Measurements from ENCODE around the gene PRRC2C. TPM values are rescaled to one million over a fixed set of nuclear protein-coding genes. Genes with fewer than 3 reads are reported as not detected.

PRRC2C gene
- total and polyA plus RNA-seq, 2 experiments from 2014 or later: 186 to 368 TPM

DNA sequence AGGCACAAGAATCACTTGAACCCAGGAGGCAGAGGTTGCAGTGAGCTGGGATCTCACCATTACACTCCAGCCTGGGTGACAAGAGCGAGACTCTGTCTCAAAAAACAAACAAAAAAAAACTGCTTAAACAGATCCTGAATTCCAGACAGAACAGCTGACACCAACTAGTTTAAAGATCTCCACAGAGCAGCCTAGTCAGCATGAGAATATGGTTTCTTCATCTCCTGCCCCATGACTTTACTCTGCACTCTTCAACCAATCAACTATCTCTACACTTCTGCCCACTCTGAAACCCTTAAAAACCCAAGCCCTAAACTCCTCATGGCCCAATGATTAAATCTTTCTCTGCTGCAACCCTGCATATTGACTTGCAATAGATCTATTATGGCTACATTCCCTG, 7.5 kb upstream of the PRRC2C start:
- no peaks in the 10 kb centered on the region for H3K27me3 ChIP-seq (ENCODE audit: insufficient read depth)
- Mint-ChIP-seq H3K4me1 (peaks cover 4% of the 10 kb centered on the region), H3K4me3 (no peak overlapping the region), H3K36me3 (ENCODE audit: low read depth) (no peaks in the 10 kb centered on the region), H3K9me3 (no peaks in the 10 kb centered on the region), H3K27ac (peak overlapping the region; percentile 22; the same call in 1 of the 2 replicates), H3K27me3 (ENCODE audit: insufficient read depth, low read depth, poor library complexity) (no peaks in the 10 kb centered on the region)
- no peaks in the 10 kb centered on the region for H4K20me1 ChIP-seq (replicated peaks; ENCODE audit: insufficient read depth)
- H3K4me1 ChIP-seq (ENCODE audit: insufficient read depth): no peaks in the 10 kb centered on the region
- TF ChIP-seq ZNF114 (CRISPR knock-in tag; IDR thresholded peaks at IDR 0.05) (no peak), EZH2phosphoT487 (IDR thresholded peaks at IDR 0.05; ENCODE audit: unreplicated experiment) (no peak), POLR2AphosphoS5 (IDR thresholded peaks at IDR 0.05; ENCODE audit: low read depth) (no peak), STAT1 (IDR thresholded peaks at IDR 0.05; ENCODE audit: unreplicated experiment) (no peak)
- TF ChIP-seq, protein P1, sequence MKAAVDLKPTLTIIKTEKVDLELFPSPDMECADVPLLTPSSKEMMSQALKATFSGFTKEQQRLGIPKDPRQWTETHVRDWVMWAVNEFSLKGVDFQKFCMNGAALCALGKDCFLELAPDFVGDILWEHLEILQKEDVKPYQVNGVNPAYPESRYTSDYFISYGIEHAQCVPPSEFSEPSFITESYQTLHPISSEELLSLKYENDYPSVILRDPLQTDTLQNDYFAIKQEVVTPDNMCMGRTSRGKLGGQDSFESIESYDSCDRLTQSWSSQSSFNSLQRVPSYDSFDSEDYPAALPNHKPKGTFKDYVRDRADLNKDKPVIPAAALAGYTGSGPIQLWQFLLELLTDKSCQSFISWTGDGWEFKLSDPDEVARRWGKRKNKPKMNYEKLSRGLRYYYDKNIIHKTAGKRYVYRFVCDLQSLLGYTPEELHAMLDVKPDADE (IDR thresholded peaks at IDR 0.05): no peak
- TF ChIP-seq, protein P2, sequence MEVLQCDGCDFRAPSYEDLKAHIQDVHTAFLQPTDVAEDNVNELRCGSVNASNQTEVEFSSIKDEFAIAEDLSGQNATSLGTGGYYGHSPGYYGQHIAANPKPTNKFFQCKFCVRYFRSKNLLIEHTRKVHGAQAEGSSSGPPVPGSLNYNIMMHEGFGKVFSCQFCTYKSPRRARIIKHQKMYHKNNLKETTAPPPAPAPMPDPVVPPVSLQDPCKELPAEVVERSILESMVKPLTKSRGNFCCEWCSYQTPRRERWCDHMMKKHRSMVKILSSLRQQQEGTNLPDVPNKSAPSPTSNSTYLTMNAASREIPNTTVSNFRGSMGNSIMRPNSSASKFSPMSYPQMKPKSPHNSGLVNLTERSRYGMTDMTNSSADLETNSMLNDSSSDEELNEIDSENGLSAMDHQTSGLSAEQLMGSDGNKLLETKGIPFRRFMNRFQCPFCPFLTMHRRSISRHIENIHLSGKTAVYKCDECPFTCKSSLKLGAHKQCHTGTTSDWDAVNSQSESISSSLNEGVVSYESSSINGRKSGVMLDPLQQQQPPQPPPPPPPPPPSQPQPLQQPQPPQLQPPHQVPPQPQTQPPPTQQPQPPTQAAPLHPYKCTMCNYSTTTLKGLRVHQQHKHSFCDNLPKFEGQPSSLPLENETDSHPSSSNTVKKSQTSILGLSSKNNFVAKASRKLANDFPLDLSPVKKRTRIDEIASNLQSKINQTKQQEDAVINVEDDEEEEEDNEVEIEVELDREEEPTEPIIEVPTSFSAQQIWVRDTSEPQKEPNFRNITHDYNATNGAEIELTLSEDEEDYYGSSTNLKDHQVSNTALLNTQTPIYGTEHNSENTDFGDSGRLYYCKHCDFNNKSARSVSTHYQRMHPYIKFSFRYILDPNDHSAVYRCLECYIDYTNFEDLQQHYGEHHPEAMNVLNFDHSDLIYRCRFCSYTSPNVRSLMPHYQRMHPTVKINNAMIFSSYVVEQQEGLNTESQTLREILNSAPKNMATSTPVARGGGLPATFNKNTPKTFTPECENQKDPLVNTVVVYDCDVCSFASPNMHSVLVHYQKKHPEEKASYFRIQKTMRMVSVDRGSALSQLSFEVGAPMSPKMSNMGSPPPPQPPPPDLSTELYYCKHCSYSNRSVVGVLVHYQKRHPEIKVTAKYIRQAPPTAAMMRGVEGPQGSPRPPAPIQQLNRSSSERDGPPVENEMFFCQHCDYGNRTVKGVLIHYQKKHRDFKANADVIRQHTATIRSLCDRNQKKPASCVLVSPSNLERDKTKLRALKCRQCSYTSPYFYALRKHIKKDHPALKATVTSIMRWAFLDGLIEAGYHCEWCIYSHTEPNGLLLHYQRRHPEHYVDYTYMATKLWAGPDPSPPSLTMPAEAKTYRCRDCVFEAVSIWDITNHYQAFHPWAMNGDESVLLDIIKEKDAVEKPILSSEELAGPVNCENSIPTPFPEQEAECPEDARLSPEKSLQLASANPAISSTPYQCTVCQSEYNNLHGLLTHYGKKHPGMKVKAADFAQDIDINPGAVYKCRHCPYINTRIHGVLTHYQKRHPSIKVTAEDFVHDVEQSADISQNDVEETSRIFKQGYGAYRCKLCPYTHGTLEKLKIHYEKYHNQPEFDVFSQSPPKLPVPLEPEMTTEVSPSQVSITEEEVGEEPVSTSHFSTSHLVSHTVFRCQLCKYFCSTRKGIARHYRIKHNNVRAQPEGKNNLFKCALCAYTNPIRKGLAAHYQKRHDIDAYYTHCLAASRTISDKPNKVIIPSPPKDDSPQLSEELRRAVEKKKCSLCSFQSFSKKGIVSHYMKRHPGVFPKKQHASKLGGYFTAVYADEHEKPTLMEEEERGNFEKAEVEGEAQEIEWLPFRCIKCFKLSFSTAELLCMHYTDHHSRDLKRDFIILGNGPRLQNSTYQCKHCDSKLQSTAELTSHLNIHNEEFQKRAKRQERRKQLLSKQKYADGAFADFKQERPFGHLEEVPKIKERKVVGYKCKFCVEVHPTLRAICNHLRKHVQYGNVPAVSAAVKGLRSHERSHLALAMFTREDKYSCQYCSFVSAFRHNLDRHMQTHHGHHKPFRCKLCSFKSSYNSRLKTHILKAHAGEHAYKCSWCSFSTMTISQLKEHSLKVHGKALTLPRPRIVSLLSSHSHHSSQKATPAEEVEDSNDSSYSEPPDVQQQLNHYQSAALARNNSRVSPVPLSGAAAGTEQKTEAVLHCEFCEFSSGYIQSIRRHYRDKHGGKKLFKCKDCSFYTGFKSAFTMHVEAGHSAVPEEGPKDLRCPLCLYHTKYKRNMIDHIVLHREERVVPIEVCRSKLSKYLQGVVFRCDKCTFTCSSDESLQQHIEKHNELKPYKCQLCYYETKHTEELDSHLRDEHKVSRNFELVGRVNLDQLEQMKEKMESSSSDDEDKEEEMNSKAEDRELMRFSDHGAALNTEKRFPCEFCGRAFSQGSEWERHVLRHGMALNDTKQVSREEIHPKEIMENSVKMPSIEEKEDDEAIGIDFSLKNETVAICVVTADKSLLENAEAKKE (CRISPR knock-in tag; IDR thresholded peaks at IDR 0.05): no peak
- H3K79me2 ChIP-seq (replicated peaks; ENCODE audit: insufficient read depth): no peaks in the 10 kb centered on the region
- H3K36me3 ChIP-seq (ENCODE audit: insufficient read depth): no peaks in the 10 kb centered on the region
- H3K9me2 ChIP-seq (ENCODE audit: insufficient read depth): no peaks in the 10 kb centered on the region
- no peak for ATAC-seq
- H3F3A ChIP-seq (replicated peaks; ENCODE audit: low read depth): no peaks in the 10 kb centered on the region
- no peak overlapping the region for H3K4me2 ChIP-seq
- H3K4me3 ChIP-seq: no peak overlapping the region
- DNase-seq (ENCODE audit: low spot score): no peak
- H3K27ac ChIP-seq (ENCODE audit: low read depth): no peak overlapping the region
- peak overlapping the region; percentile 10; the same call in 1 of the 2 replicates for H2AFZ ChIP-seq
